ENCODE measurements around the gene RANBP9. TPM values are rescaled to one million over a fixed set of nuclear protein-coding genes. Genes with fewer than 3 reads are reported as not detected.

Gene RANBP9
- total RNA-seq, 1 donor, result 61.4 TPM

DNA sequence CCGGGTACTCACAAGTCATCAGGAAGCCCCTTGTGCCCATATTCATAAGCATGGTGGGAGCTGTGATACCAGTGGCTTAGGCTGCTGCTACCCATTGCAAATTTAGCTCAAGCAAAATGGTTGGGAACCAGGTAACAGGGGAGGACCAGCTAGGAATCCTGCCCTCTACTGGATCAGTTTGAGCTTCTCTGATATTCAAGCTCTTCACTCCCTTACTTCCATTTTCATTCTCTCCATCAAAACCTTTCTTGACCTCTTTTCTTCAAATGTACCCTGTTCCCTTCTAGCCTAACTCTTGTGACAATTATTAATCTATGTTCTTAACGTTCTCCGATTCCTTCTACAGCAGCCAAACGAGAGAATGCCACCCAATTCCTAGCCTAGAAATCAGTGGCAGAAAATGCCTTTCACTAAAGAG lies 86.8 kb downstream of the RANBP9 start:
- Histone ChIP-seq H3K4me3 (ENCODE audit: low read length) (no peak overlapping the region), H3K27me3 (ENCODE audit: insufficient read depth, low read length) (no peaks in the 10 kb centered on the region), H3K4me1 (ENCODE audit: insufficient read depth, low read length) (no peaks in the 10 kb centered on the region), H3K9me3 (ENCODE audit: low read depth, low read length) (no peaks in the 10 kb centered on the region)

DNA sequence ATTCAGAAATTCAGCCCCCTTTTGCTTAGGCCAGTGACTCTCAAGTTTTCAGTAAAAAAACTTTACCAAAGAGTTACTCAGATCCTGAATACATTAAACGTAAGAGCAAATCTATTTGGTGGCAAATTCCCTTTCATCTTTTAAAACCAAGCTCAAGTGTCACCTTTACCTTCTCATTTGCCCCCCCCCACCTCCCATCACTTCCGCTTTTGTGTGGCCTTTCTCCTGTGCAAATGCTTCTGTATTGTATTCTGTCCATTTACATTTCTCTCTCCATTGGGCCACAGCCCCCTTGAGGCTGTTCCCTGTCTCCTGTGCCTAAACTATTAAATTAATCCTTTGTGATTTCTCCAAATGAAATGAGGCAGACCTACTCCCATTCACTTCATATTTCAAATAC lies 94.6 kb downstream of the RANBP9 start:
- Histone ChIP-seq H3K4me1 (ENCODE audit: insufficient read depth, low read length) (peaks cover 23% of the 10 kb centered on the region), H3K9me3 (ENCODE audit: low read depth, low read length) (no peaks in the 10 kb centered on the region), H3K4me3 (ENCODE audit: low read length) (no peak overlapping the region), H3K27me3 (ENCODE audit: insufficient read depth, low read length) (no peaks in the 10 kb centered on the region)

DNA sequence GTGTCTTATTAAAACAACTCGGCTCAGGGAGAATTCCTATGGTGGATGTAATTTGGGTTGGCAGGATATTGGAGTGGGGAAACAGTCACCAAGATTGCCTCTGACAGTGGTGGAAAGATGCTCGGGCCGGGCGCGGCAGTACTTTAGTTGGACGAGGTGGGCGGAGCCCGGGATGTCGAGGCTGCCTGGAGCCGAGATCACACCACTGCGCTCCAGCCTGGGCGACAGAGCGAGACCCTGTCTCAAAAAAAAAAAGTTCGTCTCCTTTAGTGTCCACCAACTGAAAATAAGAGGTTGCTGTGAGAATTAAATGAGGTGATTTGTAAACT lies 95.9 kb downstream of the RANBP9 start:
- Histone ChIP-seq H3K4me3 (ENCODE audit: low read length) (peak overlapping the region; percentile 66), H3K27me3 (ENCODE audit: insufficient read depth, low read length) (no peaks in the 10 kb centered on the region), H3K4me1 (ENCODE audit: insufficient read depth, low read length) (peaks cover 26% of the 10 kb centered on the region), H3K9me3 (ENCODE audit: low read depth, low read length) (no peaks in the 10 kb centered on the region)

DNA sequence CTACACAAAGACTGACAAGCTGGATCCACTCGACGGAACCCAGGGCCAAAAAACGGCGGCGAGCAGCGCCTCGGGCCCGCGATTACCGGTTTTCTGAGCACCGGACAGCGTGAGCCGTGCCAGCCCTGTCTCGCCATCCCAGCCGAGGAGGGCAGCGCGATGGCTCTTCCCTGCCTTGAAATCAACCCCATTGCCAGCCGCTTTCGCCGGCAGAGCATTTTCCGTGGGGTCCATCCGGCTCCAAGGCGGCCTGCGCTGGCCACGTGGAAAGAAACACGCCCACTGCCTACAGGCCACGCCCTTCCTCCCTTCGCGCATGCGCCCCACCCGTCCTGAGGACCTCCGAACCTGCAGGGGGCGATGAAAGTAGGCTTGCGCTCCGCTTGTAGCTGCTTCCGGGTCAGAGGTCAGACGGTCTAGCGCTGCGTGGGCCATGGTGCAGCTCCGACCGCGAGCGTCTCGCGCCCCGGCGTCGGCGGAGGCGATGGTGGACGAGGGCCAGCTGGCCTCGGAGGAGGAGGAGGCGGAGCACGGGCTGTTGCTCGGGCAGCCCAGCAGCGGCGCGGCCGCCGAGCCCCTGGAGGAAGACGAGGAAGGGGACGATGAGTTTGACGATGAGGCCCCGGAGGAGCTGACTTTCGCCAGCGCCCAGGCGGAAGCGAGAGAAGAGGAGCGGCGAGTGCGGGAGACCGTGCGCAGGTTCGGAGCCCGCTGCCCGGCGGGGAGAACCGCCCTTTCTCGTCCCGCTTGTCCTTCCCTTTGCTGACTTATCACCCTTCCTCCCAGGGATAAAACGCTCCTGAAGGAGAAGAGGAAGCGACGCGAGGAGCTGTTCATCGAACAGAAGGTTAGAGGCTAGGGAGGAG lies 96.5 kb downstream of the RANBP9 start, which contains the start of gene NOL7:
Gene NOL7 (plus strand): TSS at position 410 of the 866 bp plus-strand sequence. CDS start 24 bp downstream, at position 434.
- H3K4me1 ChIP-seq (ENCODE audit: insufficient read depth, low read length), result peaks cover 29% of the 10 kb centered on the region
- peak within 1 kb of the TSS; percentile 66 for H3K4me3 ChIP-seq (ENCODE audit: low read length)
- H3K27me3 ChIP-seq (ENCODE audit: insufficient read depth, low read length), result no peaks in the 10 kb centered on the region
- H3K9me3 ChIP-seq (ENCODE audit: low read depth, low read length), result no peaks in the 10 kb centered on the region

DNA sequence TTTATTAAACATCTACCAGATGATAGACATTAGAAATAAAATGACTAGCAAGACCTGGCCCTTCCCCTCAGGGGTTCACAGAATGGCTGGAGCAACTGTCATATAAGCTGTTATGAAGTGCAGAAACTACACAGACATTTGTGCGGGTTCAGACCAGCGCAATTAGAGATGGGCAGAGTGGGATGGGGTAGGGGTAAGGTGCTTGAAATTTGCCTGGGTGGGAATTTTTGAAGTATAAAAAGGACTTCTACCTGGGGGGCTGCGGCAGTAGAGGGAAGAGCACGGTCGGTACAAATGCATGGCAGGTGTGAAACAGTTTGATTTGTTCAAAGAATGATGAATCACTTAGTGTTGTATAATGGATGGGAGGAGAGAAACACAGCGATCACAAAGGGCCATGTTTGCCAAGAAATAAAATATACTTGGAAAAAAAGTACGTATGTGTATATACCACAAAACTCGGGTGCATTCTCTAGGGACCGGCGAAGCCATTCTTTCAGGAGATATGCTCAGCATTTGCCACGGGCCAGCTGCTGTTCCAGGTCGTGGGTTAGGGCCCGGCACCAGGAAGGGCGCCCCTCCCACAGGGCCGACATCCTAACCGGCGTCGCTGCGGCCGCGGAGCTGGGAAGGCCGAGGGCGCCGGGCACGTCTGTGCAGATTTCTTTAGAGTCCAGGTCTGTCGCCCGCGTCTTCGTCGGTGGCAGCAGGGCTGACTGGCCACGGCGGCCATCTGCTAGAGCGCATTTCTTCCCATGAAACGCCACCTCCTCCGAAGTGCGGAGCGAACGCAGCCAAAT lies 97.3 kb downstream of the RANBP9 start:
- peak overlapping the region; percentile 66 for H3K4me3 ChIP-seq (ENCODE audit: low read length)
- H3K4me1 ChIP-seq (ENCODE audit: insufficient read depth, low read length), result peaks cover 29% of the 10 kb centered on the region
- H3K27me3 ChIP-seq (ENCODE audit: insufficient read depth, low read length), result no peaks in the 10 kb centered on the region
- H3K9me3 ChIP-seq (ENCODE audit: low read depth, low read length), result no peaks in the 10 kb centered on the region

DNA sequence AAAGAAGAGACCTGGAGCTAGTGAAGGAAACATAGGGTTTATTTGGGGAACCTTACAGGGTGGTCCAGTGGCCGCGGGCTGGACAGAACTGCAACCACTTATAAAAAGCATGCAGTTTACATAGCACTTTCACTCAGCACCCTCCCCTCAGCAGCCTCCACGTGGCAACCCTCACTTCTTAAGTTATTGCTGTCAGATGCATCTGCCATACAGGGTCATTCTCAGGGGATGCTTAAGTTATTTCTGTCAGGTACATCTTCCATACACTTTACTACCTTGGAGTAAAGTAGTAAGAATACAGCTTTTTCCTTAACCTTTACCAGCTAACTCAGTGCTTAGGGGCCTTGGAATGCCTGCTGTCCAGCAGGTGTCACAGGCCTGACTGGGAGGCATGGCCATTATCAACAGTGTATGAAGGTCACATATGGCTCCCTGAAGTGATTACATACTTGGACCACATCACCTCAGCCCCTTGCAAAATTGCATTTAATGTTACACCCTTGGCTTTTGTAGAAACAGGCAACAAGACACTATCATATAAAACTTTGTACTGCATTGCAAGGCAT lies 98.5 kb downstream of the RANBP9 start:
- Histone ChIP-seq H3K4me1 (ENCODE audit: insufficient read depth, low read length) (peaks cover 29% of the 10 kb centered on the region), H3K27me3 (ENCODE audit: insufficient read depth, low read length) (no peaks in the 10 kb centered on the region), H3K4me3 (ENCODE audit: low read length) (no peak overlapping the region), H3K9me3 (ENCODE audit: low read depth, low read length) (no peaks in the 10 kb centered on the region)

DNA sequence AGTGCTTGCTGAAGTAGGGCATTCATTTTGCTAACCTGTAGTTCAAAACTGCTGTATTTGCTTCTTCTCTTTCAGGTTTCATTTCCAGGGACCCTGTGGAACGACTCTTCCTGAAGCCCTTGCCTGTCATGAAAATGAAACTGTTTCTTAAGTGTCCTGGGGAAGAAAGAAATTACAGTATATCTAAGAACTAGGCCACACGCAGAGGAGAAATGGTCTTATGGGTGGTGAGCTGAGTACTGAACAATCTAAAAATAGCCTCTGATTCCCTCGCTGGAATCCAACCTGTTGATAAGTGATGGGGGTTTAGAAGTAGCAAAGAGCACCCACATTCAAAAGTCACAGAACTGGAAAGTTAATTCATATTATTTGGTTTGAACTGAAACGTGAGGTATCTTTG lies 99.9 kb downstream of the RANBP9 start:
- H3K4me1 ChIP-seq (ENCODE audit: insufficient read depth, low read length), result peaks cover 23% of the 10 kb centered on the region
- no peak overlapping the region for H3K4me3 ChIP-seq (ENCODE audit: low read length)
- no peaks in the 10 kb centered on the region for H3K27me3 ChIP-seq (ENCODE audit: insufficient read depth, low read length)

DNA sequence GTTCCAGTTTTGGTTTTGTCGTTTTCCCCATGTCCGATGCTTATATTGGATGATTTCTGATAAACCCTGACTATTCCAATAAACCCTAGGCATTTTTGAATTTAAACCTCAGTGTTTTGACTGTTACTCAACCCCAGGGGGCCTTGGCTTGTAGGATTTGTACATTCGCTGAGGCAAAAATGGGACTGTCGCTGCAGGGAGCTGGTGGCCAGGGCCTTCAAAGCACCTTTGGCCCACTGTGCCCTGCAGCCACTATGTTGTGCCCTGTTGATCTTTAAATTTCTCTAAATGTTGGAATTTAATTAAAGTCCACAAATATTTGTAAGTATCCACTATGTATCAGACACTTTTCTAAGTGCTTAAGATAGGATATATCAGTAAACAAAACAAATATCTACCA lies 106.0 kb downstream of the RANBP9 start:
- H3K4me1 ChIP-seq (ENCODE audit: insufficient read depth, low read length), result peaks cover 3% of the 10 kb centered on the region
- H3K4me3 ChIP-seq (ENCODE audit: low read length), result no peak overlapping the region
- H3K27me3 ChIP-seq (ENCODE audit: insufficient read depth, low read length), result no peaks in the 10 kb centered on the region
- no peaks in the 10 kb centered on the region for H3K9me3 ChIP-seq (ENCODE audit: low read depth, low read length)

More for the DNA sequence above, 99.9 kb downstream of the RANBP9 start:
- H3K9me3 ChIP-seq (ENCODE audit: low read depth, low read length), result no peaks in the 10 kb centered on the region

DNA sequence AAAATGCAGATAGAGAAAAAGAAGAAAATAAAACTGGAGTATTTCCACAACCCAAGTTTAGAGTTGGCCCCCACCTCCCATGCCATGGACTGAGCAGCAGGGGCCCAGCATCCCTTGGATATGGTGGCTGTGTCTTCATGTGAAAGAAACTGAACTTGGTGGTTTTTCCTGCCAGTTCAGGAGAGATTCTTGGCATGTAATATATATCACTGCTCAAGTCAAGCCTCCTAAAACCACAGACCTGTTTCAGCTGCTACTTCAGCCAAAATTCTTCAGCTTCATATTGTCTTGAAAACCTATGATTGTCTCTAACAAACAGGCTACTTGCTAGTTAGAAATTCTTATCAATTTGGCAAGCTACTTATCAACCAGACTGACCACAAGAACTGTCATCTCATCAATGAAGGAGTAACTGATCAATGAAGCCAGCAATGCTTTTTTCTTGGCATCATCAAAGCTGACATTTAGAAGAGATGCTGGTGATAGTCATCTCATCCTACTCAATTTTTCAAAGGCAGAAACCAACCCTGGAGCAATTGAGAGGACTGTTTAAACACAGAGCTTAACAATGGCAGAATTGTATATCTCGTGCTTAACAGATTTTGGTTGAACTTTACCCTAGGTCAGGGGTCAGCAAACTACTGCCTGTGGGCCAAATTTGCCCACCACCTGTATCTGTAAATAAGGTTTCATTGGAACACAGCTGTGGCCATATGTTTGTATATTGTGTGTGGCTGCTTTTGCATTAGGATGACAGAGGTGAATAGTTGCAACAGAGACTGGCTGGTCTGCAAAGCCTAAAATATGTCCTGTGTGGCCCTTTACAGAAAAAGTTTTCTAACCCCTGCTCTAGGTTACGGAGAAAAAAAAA lies 106.9 kb downstream of the RANBP9 start:
- Histone ChIP-seq H3K4me3 (ENCODE audit: low read length) (no peak overlapping the region), H3K27me3 (ENCODE audit: insufficient read depth, low read length) (no peaks in the 10 kb centered on the region), H3K9me3 (ENCODE audit: low read depth, low read length) (no peaks in the 10 kb centered on the region), H3K4me1 (ENCODE audit: insufficient read depth, low read length) (no peaks in the 10 kb centered on the region)

DNA sequence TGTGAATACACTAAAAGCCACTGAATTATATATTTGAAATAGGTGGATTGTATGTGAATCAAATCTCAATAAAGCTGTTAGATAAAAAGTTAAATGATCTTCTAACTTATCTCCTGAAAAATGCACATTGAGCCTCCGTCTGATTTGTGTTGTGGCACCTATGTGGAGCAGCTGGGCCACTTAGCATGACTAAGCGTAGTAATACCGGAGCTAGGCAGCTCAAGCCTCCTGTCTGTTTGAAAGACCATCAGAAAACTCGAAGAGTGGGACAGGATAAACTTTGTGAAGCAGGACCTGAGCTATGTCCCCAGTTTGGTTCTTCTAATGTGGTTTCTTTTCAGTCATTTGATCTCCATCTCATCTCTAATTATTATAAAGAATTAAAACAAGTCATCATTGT lies 107.5 kb downstream of the RANBP9 start:
- no peaks in the 10 kb centered on the region for H3K27me3 ChIP-seq (ENCODE audit: insufficient read depth, low read length)
- H3K4me1 ChIP-seq (ENCODE audit: insufficient read depth, low read length), result no peaks in the 10 kb centered on the region
- H3K4me3 ChIP-seq (ENCODE audit: low read length), result no peak overlapping the region
- no peaks in the 10 kb centered on the region for H3K9me3 ChIP-seq (ENCODE audit: low read depth, low read length)

DNA sequence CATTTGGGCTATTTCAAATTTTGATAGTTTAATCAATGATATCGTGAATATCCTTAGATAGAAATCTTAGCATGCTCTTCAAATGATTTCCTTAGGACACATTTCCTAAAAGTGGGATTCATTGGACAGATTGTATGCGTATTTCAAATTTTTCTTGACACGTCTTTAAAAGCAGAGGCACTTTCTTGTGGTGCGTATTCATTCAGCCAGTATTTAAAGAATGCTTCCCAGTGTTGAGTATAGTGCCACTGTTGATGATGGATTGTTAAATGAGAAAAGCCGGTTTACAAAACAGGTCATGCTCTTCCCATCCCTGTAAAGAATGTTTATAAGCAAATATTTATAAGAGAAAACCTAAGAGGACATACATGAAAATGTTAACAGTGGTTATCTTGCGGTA lies 111.6 kb downstream of the RANBP9 start:
- H3K4me3 ChIP-seq (ENCODE audit: low read length), result no peak overlapping the region
- no peaks in the 10 kb centered on the region for H3K4me1 ChIP-seq (ENCODE audit: insufficient read depth, low read length)
- no peaks in the 10 kb centered on the region for H3K9me3 ChIP-seq (ENCODE audit: low read depth, low read length)
- no peaks in the 10 kb centered on the region for H3K27me3 ChIP-seq (ENCODE audit: insufficient read depth, low read length)

DNA sequence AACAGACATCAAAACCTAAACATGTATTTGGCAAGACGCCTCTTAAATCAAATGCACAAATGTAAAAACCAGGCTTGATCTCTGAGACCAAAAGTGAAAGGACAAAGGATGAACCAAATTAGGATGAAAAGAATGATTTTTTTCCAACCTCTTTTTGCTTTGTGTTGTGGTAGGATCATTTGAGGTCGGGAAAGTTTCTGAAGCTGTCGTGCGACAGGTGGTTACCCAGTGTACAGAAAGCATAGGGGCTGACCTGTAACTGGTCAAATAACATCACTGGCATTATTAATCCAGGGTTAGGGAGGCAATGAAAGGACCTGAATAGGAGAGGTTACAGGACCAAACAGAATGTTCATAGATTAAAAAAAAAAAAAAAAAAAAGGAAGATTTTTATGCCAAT lies 114.6 kb downstream of the RANBP9 start:
- Histone ChIP-seq H3K9me3 (ENCODE audit: low read depth, low read length) (no peaks in the 10 kb centered on the region), H3K4me3 (ENCODE audit: low read length) (no peak overlapping the region), H3K27me3 (ENCODE audit: insufficient read depth, low read length) (no peaks in the 10 kb centered on the region), H3K4me1 (ENCODE audit: insufficient read depth, low read length) (no peaks in the 10 kb centered on the region)

DNA sequence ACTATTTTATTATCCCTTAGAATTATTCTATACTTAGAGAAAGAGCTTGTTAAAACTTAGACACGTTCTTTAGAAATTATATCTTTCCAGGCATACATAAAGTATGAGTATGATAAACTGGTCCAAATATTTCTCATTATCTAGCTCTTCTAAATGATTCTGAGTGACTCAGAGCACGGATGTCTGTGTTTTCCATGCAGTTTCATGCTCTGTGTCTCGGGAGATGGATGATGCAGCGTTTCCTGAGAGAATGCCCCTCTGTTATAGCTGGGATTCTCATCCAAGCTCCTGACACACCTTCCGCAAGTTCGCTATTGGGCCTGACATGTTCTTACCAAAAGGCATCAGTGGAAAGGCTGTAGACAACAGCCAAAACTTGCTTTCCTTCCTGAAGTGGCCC lies 117.9 kb downstream of the RANBP9 start:
- Histone ChIP-seq H3K4me3 (ENCODE audit: low read length) (no peak overlapping the region), H3K27me3 (ENCODE audit: insufficient read depth, low read length) (no peaks in the 10 kb centered on the region), H3K4me1 (ENCODE audit: insufficient read depth, low read length) (no peaks in the 10 kb centered on the region), H3K9me3 (ENCODE audit: low read depth, low read length) (no peaks in the 10 kb centered on the region)

DNA sequence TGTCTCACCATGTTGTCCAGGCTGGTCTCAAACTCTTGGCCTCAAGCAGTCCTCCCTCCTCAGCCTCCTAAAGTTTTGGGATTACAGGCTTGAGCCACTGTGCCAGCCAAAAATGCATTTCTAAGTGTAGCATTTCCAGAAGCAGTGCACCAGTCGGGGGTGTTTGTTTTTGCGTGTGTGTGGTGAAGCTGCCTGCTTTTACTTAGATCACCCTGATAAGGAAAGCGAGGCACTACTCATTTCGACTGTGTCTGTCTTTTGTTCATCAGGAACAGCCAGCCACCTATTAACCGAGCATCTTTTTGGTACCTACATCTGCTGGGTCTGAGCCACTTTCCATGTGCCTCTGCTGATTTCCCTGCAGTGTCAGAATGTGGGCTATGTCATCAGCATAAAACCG lies 118.5 kb downstream of the RANBP9 start:
- H3K9me3 ChIP-seq (ENCODE audit: low read depth, low read length), result no peaks in the 10 kb centered on the region
- H3K4me1 ChIP-seq (ENCODE audit: insufficient read depth, low read length), result no peaks in the 10 kb centered on the region
- no peaks in the 10 kb centered on the region for H3K27me3 ChIP-seq (ENCODE audit: insufficient read depth, low read length)
- no peak overlapping the region for H3K4me3 ChIP-seq (ENCODE audit: low read length)

All from mononuclear cell (primary cell).